ENCODE results near the gene PHF12. TPM values are rescaled to one million over a fixed set of nuclear protein-coding genes. Genes with fewer than 3 reads are reported as not detected.

PHF12 gene
- total RNA-seq, 1 donor from 2014 or later: 40.0 TPM

DNA sequence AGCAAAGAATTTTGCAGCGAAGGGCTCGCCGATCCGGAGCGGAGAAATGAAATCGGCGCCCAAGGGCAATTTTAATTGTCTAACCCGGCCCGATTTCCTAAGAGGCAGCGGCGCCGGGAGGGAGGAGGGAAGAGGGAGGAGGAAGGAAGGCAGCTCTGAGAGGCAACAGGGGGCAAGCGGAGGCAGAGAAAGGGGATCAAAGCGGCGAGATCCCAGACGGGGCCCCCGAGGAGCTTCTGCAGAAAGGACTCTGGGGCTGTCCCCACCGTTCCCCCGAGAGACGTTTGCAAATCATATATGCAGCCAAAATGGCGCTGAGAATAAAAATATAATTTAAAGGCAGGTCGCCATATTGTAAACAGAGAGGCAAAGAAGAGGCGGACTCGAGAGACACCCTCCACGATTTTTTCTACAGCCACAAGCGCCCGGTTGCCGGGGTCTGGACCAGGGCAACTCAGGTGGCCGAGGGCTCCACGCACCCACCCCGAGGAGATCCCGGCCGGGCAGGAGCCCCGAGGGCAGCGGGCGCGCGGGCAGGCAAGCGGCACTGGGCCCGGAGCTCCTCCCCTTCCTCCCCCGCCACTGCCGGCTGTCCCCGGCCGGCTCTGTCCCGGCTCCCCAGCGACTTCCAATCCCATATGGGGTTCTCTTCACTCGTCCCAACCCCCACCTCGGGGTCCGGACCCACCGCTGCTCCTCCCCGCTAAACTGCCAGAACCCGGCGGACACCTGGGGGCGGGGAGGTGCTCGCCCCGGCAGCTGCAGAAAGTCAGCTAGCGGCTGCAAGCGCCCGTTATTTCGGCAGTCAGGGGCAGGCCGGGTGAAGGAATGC is 1.9 kb downstream of the PHF12 start:
- Histone ChIP-seq H3K36me3 (no peaks in the 10 kb centered on the region), H3K9me3 (no peaks in the 10 kb centered on the region), H3K4me3 (peak overlapping the region; percentile 89), H3K4me1 (peaks cover 46% of the 10 kb centered on the region), H3K27me3 (no peaks in the 10 kb centered on the region), H3K27ac (peak overlapping the region; percentile 95)
- DNase-seq: peak; percentile 87
- ATAC-seq: peak; percentile 4
- TF ChIP-seq, protein P1, sequence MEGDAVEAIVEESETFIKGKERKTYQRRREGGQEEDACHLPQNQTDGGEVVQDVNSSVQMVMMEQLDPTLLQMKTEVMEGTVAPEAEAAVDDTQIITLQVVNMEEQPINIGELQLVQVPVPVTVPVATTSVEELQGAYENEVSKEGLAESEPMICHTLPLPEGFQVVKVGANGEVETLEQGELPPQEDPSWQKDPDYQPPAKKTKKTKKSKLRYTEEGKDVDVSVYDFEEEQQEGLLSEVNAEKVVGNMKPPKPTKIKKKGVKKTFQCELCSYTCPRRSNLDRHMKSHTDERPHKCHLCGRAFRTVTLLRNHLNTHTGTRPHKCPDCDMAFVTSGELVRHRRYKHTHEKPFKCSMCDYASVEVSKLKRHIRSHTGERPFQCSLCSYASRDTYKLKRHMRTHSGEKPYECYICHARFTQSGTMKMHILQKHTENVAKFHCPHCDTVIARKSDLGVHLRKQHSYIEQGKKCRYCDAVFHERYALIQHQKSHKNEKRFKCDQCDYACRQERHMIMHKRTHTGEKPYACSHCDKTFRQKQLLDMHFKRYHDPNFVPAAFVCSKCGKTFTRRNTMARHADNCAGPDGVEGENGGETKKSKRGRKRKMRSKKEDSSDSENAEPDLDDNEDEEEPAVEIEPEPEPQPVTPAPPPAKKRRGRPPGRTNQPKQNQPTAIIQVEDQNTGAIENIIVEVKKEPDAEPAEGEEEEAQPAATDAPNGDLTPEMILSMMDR (IDR thresholded peaks at IDR 0.05): no peak
- intact Hi-C loops (cut with DNase I): no loop called here

DNA sequence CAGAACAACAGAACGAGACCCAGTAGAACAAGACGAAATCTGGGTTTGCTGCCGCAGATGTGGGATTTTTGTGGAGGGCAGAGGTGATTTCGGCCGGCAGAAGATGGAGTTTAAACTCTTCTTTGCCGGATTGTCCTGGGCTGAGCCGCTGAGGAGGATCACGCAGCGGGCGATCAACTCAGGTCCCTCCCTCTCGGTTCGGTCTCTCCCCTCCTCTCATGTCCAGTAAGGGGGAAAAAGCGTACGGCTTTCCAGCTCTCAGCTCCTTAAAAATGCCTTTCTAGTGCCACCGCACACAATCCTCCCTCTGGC is 2.5 kb downstream of the PHF12 start:
- Histone ChIP-seq H3K4me3 (peak overlapping the region; percentile 89), H3K27me3 (no peaks in the 10 kb centered on the region), H3K27ac (peak overlapping the region; percentile 95), H3K36me3 (no peaks in the 10 kb centered on the region), H3K9me3 (no peaks in the 10 kb centered on the region), H3K4me1 (peaks cover 46% of the 10 kb centered on the region)
- intact Hi-C loops (cut with DNase I): no loop called here
- ATAC-seq: no peak
- DNase-seq: no peak
- TF ChIP-seq, protein P1 (IDR thresholded peaks at IDR 0.05): no peak

DNA sequence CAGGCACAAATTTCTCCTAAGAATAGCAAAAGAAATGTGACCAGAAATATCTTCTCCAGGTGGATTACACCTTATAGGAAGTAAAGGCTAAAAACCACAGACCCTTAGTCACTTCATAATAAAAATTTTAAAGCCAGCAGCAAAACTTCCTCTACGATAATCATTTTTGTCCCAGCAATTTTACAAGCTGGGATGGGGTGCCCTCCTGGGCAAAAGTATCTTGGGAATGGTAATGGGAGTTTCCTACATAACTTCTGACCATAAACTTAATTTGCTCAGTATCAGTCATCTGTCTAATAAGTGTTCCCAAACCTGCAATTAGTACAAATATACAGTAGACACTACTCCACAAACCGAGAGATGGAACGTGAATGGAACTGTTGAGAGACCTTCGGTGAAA is 3.0 kb downstream of the PHF12 start:
- Histone ChIP-seq H3K4me3 (peak overlapping the region; percentile 89), H3K27ac (peak overlapping the region; percentile 95), H3K4me1 (peaks cover 46% of the 10 kb centered on the region), H3K36me3 (peaks cover 4% of the 10 kb centered on the region), H3K27me3 (no peaks in the 10 kb centered on the region), H3K9me3 (no peaks in the 10 kb centered on the region)
- TF ChIP-seq, protein P1 (IDR thresholded peaks at IDR 0.05): no peak
- DNase-seq (no peak), ATAC-seq (no peak)
- intact Hi-C loops (cut with DNase I): no loop called here

DNA sequence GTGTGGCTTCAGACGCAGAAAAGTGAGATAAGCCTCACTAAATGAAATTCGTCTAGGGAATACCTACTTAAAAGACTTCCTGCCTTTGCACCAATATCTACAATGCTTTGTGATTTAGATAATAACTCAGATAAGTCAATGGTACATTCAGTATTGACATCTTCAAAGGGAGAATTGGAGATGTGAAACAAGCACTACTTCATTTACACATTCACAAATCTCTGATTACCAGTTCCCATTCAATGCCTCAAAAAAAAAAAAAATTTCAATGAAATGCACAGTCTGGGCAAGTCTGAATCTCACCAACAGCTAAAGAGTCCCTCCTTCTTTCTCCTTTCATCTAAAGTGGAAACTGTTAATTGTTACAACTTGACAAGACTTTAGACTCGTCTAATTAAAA is 3.7 kb downstream of the PHF12 start:
- intact Hi-C loops (cut with DNase I): no loop called here

DNA sequence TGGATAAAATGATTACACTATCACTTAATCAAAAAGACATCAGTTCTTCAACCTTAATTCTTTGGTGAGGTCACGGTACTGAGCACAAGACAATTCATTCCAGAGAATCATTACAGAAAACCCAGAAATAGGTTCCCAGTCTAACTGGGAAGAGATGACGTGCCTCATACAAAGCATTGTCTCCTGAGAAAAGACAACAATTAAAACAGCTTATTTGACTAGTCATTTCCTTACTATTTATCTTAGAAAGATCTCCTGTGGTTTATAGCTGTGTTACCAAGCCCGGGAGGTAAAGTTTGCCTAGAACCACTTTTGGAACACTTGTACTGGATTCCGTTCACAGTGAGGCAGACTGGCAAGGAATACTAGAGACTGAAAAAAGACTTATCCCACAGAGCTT is 5.1 kb downstream of the PHF12 start:
- Histone ChIP-seq H3K27me3 (no peaks in the 10 kb centered on the region), H3K27ac (peak overlapping the region; percentile 12), H3K4me1 (peaks cover 41% of the 10 kb centered on the region), H3K4me3 (no peak overlapping the region), H3K9me3 (no peaks in the 10 kb centered on the region), H3K36me3 (peaks cover 10% of the 10 kb centered on the region)
- TF ChIP-seq, protein P1 (IDR thresholded peaks at IDR 0.05): no peak
- intact Hi-C loops (cut with DNase I): no loop called here
- ATAC-seq (no peak), DNase-seq (no peak)

More for the DNA sequence above, 3.7 kb downstream of the PHF12 start:
- ATAC-seq (no peak), DNase-seq (no peak)
- H3K9me3 ChIP-seq: no peaks in the 10 kb centered on the region
- H3K27ac ChIP-seq: peak overlapping the region; percentile 95
- H3K4me3 ChIP-seq: peak overlapping the region; percentile 89
- H3K36me3 ChIP-seq: peaks cover 10% of the 10 kb centered on the region
- TF ChIP-seq, protein P1 (IDR thresholded peaks at IDR 0.05): no peak
- H3K27me3 ChIP-seq: no peaks in the 10 kb centered on the region
- H3K4me1 ChIP-seq: peaks cover 42% of the 10 kb centered on the region
